GM12875 (cell line): ENCODE data around the gene KCNK2.
"Not testable (repeated sequence)": the region's sequence is repeated elsewhere in the genome, so short reads cannot be mapped to it uniquely, and the experiment has no call there.

Experiments used
- H3K4me3 ChIP-seq: one replicate; pipeline ENCODE4 v1.5.1; 2011; ENCODE audit warnings: low read depth, low read length, control low read depth
- TF ChIP-seq, protein P1 (sequence below): IDR thresholded peaks from 2 replicates; pipeline ENCODE4 v1.5.1; 2011; ENCODE audit warnings: low read depth, mild to moderate bottlenecking, control low read depth, inconsistent platforms, low read length, moderate library complexity, borderline replicate concordance; ENCODE audit not compliant: insufficient read depth

The KCNK2 gene

GRCh38 chr1:215147024-215147423 is 64.5 kb downstream of the KCNK2 start:
- TF ChIP-seq, protein P1, sequence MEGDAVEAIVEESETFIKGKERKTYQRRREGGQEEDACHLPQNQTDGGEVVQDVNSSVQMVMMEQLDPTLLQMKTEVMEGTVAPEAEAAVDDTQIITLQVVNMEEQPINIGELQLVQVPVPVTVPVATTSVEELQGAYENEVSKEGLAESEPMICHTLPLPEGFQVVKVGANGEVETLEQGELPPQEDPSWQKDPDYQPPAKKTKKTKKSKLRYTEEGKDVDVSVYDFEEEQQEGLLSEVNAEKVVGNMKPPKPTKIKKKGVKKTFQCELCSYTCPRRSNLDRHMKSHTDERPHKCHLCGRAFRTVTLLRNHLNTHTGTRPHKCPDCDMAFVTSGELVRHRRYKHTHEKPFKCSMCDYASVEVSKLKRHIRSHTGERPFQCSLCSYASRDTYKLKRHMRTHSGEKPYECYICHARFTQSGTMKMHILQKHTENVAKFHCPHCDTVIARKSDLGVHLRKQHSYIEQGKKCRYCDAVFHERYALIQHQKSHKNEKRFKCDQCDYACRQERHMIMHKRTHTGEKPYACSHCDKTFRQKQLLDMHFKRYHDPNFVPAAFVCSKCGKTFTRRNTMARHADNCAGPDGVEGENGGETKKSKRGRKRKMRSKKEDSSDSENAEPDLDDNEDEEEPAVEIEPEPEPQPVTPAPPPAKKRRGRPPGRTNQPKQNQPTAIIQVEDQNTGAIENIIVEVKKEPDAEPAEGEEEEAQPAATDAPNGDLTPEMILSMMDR, result no peak

DNA sequence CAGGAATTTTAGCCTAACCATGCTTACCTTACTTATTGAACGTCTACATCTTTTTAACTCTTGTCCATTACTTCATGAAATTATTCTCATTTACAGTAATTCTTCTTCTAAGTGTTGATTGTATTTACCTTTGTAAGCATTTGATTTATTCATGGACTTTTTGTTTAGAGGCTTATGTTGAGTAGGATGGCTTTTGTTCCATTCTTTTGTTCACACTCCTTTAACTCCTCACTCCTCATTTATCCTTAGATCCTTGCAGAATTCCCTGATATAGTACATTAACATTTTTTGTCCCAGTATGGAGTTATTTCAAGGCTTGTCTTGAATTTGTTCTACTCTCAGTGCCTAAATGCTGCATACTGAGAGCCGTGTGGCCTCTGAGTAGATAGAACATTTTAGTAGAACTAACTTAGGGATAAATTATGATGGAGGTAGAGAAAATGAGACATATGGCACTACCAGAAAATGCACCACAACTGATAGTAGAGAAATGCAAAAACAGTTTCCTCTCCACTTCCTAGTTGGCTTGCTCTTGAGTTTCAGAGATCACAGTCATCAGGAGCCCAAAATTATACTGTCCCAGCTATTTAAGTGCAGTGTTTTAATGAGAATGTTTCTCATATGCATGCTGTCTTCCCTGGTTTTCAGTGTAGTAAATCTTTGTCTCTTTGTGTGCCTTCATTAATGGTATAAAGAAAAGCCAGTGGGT is 69.5 kb downstream of the KCNK2 start:
- TF ChIP-seq, protein P1, result no peak
- no peak overlapping the region for H3K4me3 ChIP-seq

More at GRCh38 chr1:215147024-215147423, 64.5 kb downstream of the KCNK2 start:
- H3K4me3 ChIP-seq, result no peak overlapping the region

- TF ChIP-seq, protein P1, result no peak
- H3K4me3 ChIP-seq, result no peak overlapping the region
Observed at GRCh38 chr1:215156232-215156631, 73.7 kb downstream of the KCNK2 start.

- TF ChIP-seq, protein P1, result no peak
- H3K4me3 ChIP-seq, result no peak overlapping the region
Observed at GRCh38 chr1:215160351-215160750, 77.8 kb downstream of the KCNK2 start.

GRCh38 chr1:215163144-215163543 is 80.6 kb downstream of the KCNK2 start:
- not testable (repeated sequence) for H3K4me3 ChIP-seq

GRCh38 chr1:215166886-215167285 is 84.3 kb downstream of the KCNK2 start:
- TF ChIP-seq, protein P1, result no peak
- no peak overlapping the region for H3K4me3 ChIP-seq

DNA sequence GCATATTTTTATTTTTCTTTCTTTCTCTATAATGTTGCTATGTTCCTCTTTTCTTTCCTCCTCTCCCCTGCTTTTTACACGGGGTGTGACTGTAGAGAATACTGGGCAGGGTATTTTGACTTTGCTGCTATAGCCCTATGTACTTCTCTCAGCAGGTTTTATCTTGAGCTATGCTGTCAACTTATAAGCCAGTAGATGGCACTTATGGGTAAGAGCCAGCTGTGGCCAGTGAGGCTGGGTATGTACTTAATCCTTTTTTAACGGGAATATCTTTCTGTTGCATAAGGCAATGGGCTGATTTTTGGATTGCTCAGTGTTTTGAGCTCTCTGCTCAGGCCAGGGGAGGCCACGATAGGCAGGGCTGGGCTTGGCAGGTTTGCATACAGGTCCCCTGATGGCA is 99.0 kb downstream of the KCNK2 start:
- no peak overlapping the region for H3K4me3 ChIP-seq
- TF ChIP-seq, protein P1, result no peak

- H3K4me3 ChIP-seq, result no peak overlapping the region
- TF ChIP-seq, protein P1, result no peak
Observed at GRCh38 chr1:215185067-215185620, 102.6 kb downstream of the KCNK2 start.
